ENCODE measurements around the gene NR4A3.

The NR4A3 gene

GRCh38 chr9:99866398-99866797 lies 44.7 kb downstream of the NR4A3 start:
- no peak overlapping the region for H3K4me3 ChIP-seq (ENCODE audit: low read length)
- TF ChIP-seq ZNF274 (IDR thresholded peaks at IDR 0.05; ENCODE audit: low read depth, low read length) = no peak

GRCh38 chr9:99867536-99867935 lies 45.9 kb downstream of the NR4A3 start:
- no peak for TF ChIP-seq ZNF274 (IDR thresholded peaks at IDR 0.05; ENCODE audit: low read depth, low read length)
- no peak overlapping the region for H3K4me3 ChIP-seq (ENCODE audit: low read length)

- H3K4me3 ChIP-seq (ENCODE audit: low read length) = no peak overlapping the region
- no peak for TF ChIP-seq ZNF274 (IDR thresholded peaks at IDR 0.05; ENCODE audit: low read depth, low read length)
These were observed 46.3 kb downstream of the NR4A3 start for GRCh38 chr9:99867968-99868367.

GRCh38 chr9:99868845-99869244 lies 47.2 kb downstream of the NR4A3 start:
- H3K4me3 ChIP-seq (ENCODE audit: low read length) = no peak overlapping the region
- no peak for TF ChIP-seq ZNF274 (IDR thresholded peaks at IDR 0.05; ENCODE audit: low read depth, low read length)

GRCh38 chr9:99870126-99870525 lies 48.4 kb downstream of the NR4A3 start:
- H3K4me3 ChIP-seq (ENCODE audit: low read length) = no peak overlapping the region
- TF ChIP-seq ZNF274 (IDR thresholded peaks at IDR 0.05; ENCODE audit: low read depth, low read length) = no peak

- no peak overlapping the region for H3K4me3 ChIP-seq (ENCODE audit: low read length)
- no peak for TF ChIP-seq ZNF274 (IDR thresholded peaks at IDR 0.05; ENCODE audit: low read depth, low read length)
These were observed 51.8 kb downstream of the NR4A3 start for GRCh38 chr9:99873531-99873930.

- TF ChIP-seq ZNF274 (IDR thresholded peaks at IDR 0.05; ENCODE audit: low read depth, low read length) = no peak
- H3K4me3 ChIP-seq (ENCODE audit: low read length) = no peak overlapping the region
These were observed 52.4 kb downstream of the NR4A3 start for GRCh38 chr9:99873943-99874584.

- TF ChIP-seq ZNF274 (IDR thresholded peaks at IDR 0.05; ENCODE audit: low read depth, low read length) = no peak
- H3K4me3 ChIP-seq (ENCODE audit: low read length) = no peak overlapping the region
These were observed 54.5 kb downstream of the NR4A3 start for GRCh38 chr9:99876190-99876589.

GRCh38 chr9:99878651-99879050 lies 57.0 kb downstream of the NR4A3 start:
- no peak for TF ChIP-seq ZNF274 (IDR thresholded peaks at IDR 0.05; ENCODE audit: low read depth, low read length)
- H3K4me3 ChIP-seq (ENCODE audit: low read length) = no peak overlapping the region

- TF ChIP-seq ZNF274 (IDR thresholded peaks at IDR 0.05; ENCODE audit: low read depth, low read length) = no peak
- H3K4me3 ChIP-seq (ENCODE audit: low read length) = no peak overlapping the region
These were observed 60.1 kb downstream of the NR4A3 start for GRCh38 chr9:99881769-99882168.

GRCh38 chr9:99885747-99886146 lies 64.1 kb downstream of the NR4A3 start:
- TF ChIP-seq ZNF274 (IDR thresholded peaks at IDR 0.05; ENCODE audit: low read depth, low read length) = no peak
- no peak overlapping the region for H3K4me3 ChIP-seq (ENCODE audit: low read length)

GRCh38 chr9:99889120-99889519 lies 67.4 kb downstream of the NR4A3 start:
- TF ChIP-seq ZNF274 (IDR thresholded peaks at IDR 0.05; ENCODE audit: low read depth, low read length) = no peak
- H3K4me3 ChIP-seq (ENCODE audit: low read length) = no peak overlapping the region

- TF ChIP-seq ZNF274 (IDR thresholded peaks at IDR 0.05; ENCODE audit: low read depth, low read length) = no peak
- no peak overlapping the region for H3K4me3 ChIP-seq (ENCODE audit: low read length)
These were observed 73.1 kb downstream of the NR4A3 start for GRCh38 chr9:99894826-99895225.

- H3K4me3 ChIP-seq (ENCODE audit: low read length) = no peak overlapping the region
- no peak for TF ChIP-seq ZNF274 (IDR thresholded peaks at IDR 0.05; ENCODE audit: low read depth, low read length)
These were observed 73.8 kb downstream of the NR4A3 start for GRCh38 chr9:99895510-99895909.

GRCh38 chr9:99896119-99896518 lies 74.4 kb downstream of the NR4A3 start:
- H3K4me3 ChIP-seq (ENCODE audit: low read length) = no peak overlapping the region
- TF ChIP-seq ZNF274 (IDR thresholded peaks at IDR 0.05; ENCODE audit: low read depth, low read length) = no peak

GRCh38 chr9:99903393-99903792 lies 81.7 kb downstream of the NR4A3 start:
- TF ChIP-seq ZNF274 (IDR thresholded peaks at IDR 0.05; ENCODE audit: low read depth, low read length) = no peak

More at GRCh38 chr9:99903393-99903792, 81.7 kb downstream of the NR4A3 start:
- no peak overlapping the region for H3K4me3 ChIP-seq (ENCODE audit: low read length)

All from GM08714 (cell line).